ENCODE data around the gene ZC3H15.
"Not testable (repeated sequence)": the region's sequence is repeated elsewhere in the genome, so short reads cannot be mapped to it uniquely, and the experiment has no call there.

The ZC3H15 gene

DNA sequence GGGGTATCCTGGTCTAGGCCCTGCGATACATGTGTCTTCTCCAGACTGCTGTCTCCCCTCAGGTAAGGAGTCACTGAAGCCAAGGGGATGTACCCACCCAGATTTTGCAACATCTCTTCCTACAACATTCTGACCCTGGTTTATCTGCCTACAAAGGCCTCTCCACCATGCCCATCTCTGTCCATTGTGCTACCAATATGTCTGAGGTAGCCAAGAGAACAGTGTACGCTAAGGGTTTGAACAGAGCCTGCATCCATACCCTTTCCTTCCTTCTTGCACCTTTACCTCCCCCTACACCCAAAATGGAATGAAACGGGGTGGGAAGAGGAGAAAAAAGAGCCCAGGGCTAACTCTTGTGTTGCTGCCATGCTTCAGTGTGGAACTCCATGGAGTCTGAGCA, 11.9 kb downstream of the ZC3H15 start:
- DNase-seq, result no peak

DNA sequence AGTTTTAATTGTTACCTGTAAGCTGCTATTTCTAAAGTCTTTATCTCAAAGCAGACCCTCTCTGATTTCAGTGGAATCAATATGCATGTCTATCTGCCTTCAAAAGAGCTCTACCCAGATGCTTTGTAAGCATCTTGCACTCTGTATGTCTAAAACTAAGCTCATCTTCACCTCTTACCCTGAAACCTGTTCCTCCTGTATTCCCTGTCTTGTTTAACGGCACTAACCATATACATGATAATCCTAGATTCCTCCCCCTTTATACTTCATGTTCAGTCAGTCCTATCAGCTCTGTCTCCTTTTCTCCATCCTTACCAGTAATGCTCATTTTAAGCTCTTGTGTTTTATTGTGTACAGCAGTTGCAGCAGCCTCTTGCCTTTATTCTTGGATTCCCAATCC, 12.8 kb downstream of the ZC3H15 start:
- DNase-seq, result no peak

DNA sequence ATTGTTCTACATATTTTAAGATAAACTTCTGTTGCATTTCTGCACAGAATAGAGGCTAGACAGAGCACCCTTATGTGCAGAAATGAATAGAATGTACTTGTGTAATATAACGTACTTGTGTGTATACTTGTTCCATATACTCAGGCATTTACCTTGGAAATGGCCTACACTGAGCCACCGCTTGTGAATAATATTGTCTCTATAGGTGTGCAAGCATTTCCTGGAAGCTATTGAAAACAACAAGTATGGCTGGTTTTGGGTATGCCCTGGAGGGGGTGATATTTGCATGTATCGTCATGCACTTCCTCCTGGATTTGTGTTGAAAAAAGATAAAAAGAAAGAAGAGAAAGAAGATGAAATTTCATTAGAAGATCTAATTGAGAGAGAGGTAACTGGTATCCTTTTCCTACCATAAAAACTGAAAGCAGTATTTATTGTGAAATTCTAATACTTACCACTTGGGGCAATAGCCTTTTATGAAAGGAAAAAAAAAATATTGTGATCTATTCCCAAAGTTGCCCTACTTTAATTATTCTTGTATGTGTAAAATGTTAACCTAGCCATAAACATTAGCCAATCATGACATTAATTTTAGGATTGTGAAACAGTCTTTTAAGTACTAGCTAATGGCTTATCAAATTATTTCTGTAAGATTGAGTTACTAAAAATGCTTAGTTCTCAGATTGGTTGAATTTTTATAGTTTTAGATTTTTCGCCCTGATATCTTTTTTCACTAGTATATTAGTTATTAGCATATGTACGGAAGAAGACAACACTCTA, 18.0 kb downstream of the ZC3H15 start:
- peak; percentile 28 for DNase-seq

DNA sequence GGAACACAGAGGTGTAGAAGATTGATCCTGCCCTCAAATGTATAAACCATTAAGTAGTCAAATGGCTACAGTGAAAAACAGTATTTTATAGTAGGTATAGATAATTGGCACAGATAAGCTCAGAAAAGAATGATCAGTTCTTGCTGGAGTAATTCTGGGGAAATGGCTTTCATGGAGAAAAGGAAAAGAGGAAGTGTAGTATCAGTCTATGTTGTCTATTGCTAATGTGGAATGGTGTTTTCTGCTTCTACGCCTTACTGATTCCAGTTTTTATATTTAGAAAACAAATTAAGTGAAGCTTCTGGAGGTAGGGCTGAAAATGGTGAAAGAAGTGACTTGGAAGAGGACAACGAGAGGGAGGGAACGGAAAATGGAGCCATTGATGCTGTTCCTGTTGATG, 22.2 kb downstream of the ZC3H15 start:
- no peak for DNase-seq

DNA sequence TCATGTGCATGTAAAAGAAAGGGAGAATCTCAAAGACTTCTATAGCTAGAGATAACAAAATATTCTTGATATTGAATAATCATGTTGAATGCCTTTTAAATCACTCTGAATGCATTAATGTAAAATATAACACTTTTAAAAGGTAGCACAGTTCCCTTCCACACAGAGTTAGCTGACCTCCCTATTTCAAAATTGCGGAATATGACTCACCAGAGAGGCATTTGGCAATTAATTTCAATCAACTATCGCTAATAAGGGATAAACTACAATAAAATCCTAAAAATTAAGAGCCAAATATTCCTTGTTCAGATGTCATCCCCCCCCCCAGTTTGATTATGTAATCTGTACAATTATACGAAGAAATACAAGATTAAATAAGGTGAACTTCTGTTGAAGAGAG, 29.3 kb downstream of the ZC3H15 start:
- no peak for DNase-seq

GRCh38 chr2:186516396-186516795, 30.3 kb downstream of the ZC3H15 start:
- DNase-seq, result no peak

DNA sequence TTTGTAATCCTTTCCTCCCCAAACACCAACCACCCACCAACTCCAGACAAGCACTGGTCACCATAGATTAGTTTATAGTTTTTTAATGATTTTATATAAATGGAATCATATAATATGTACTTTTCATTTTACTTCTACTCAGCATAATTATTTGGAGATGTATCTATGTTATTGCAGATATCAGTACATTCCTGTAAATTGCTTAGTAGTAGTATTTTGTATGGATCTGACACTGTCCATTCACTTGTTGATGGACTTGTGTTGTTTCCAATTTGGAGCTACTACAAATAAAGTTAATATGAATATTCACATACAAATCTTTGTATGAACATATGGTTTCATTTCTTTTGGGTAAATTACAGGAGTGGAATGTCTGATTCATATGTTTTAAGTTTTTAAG, 31.0 kb downstream of the ZC3H15 start:
- no peak for DNase-seq

DNA sequence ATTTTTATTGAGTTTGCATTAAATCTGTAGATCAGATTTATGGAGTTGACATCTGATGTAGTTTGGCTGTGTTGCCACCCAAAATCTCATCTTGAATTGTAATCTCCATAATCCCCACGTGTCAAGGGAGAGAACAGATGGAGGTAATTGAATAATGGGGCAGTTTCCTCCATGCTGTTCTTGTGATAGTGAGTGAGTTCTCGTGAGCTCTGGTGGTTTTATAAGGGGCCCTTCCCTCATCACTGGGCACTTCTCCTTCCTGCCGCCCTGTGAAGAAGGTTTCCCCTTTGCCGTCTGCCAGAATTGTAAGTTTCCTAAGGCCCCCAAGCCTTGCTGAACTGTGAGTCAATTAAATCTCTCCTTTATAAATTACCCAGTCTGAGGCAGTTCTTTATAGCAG, 32.2 kb downstream of the ZC3H15 start:
- DNase-seq, result no peak

- no peak for DNase-seq
Observed at GRCh38 chr2:186518945-186519344, 32.9 kb downstream of the ZC3H15 start.

DNA sequence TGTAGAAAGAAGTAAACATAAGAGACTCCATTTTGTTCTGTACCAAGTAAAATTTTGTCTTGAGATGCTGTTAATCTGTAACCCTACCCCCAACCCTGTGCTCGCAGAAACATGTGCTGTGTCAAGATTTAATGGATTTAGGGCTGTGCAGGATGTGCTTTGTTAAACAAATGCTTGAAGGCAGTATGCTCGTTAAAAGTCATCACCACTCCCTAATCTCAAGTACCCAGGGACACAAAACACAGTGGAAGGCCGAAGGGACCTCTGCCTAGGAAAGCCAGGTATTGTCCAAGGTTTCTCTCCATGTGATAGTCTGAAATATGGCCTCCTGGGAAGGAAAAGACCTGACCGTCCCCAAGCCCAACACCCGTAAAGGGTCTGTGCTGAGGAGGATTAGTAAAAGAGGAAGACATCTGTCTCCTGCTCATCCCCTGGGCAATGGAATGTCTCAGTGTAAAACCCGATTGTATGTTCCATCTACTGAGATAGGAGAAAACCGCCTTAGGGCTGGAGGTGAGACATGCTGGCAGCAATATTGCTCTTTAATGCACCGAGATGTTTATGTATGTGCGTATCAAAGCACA, 35.6 kb downstream of the ZC3H15 start:
- not testable (repeated sequence) for DNase-seq

DNA sequence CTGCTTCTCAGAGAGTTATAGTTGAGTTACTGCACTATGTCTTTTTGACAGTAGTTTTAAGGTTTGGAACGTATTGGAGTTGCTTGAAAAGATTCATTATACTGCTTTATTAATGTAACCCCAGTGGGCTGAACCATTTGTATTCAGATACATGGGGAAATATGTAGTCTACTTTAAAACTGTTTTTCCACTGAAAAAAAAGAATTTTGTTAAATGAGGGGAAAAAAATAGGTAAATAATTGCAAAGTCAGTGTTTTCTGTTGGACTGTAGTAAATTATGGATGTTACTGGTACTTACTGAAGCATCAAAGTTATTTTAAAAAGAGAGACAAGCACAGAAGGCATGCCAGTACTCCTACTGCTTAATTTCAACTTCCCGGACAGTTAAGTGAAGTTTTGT, 36.4 kb downstream of the ZC3H15 start:
- no peak for DNase-seq

- DNase-seq, result no peak
Observed at GRCh38 chr2:186523791-186524190, 37.7 kb downstream of the ZC3H15 start.

DNA sequence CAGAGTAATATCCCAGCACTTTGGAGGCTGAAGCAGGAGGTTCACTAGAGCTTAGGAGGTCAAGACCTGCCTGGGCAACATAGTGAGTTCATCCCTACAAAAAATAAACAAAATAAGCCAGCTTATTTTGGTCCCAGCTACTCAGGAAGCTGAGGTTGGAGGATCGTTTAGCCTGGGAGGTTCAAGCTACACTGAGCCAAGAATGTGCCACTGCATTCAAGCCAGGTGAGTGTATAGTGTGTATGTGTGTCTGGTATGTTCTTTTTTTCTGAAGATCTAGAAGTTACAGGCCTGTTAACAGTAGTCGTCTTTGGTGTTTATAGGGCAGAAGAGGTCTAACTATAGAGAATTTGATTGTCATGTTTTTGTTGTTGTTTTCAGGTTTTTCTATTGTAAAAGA, 40.2 kb downstream of the ZC3H15 start:
- DNase-seq, result no peak

GRCh38 chr2:186530314-186530713, 44.3 kb downstream of the ZC3H15 start:
- no peak for DNase-seq

GRCh38 chr2:186531257-186531775, 45.3 kb downstream of the ZC3H15 start:
- DNase-seq, result no peak

- no peak for DNase-seq
Observed at GRCh38 chr2:186532891-186533290, 46.8 kb downstream of the ZC3H15 start.

- DNase-seq, result no peak
Observed at GRCh38 chr2:186533717-186534116, 47.7 kb downstream of the ZC3H15 start.

DNA sequence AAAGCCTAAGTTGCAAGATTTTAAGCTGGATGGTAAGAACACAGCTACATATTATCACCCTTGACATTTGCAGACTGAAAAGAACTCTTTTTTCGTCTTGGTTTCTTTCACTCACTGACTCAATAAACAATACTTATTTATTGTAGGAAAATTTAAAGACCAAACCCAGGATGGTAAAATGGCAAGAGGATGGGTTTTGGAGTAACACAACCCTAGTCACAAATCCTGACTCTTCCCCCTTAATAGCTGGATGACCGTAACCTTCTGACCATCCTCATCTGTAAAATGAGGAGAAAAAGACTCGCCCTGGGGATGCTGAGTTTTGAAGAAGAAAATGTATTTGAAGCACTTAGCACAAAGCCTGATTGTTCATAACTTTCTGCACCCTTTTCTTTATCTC, 48.3 kb downstream of the ZC3H15 start:
- DNase-seq, result no peak

DNA sequence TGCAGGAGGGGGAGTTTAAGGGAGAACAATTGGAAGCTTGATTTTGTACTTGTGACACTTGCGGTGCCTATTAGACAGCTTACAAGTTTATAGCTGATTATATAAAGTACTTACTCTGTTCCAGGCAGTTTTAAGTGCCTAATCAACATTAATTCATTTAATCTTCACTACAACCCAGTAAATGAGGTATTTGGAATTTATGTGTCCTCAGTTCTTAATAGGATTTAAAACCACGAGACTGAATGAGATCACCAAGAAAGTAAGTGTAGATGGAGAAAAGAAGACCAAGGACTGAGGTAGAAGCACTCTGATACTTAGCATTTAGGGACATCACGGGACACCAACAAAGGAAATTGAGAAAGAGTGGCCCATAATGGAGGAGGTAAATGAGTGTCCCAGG, 49.8 kb downstream of the ZC3H15 start:
- DNase-seq, result no peak

GRCh38 chr2:186537019-186537418, 51.0 kb downstream of the ZC3H15 start:
- no peak for DNase-seq

DNA sequence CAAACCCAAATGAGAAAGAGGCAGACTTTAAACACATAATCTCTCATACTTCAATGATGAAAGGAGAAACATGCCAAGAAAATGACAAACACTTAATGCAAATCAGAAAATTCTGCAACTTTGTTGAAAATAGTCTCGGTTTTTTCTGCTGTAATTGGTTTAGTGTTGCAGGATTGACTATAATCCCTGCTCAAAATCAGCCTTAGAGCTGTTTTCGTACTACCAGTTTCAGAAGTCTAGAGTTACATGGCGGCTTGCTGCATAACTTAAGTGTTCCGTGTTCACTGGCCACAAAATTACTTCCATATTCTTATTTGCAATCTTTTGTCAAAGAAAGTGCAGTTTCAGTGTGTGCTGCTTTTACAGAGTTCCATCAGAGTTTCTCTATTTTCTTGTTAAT, 54.9 kb downstream of the ZC3H15 start:
- no peak for DNase-seq

DNA sequence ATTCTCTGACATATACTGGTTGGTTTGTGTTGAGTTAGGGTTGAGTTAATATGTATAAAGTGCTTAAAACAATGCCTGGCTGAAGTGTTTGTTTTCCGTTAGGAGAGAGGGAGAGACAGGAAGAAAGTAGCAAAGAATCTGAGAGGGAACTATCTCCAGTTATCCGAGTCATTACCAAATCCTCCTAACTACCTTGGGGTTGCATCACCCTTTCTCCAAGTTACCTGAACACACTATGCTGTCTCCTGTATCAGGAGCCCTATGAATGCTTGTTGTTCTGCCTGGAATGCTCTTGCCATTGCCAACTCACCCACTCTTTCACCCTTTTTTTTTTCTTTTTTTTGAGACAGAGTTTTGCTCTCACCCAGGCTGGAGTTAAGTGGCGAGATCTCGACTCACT, 55.9 kb downstream of the ZC3H15 start:
- DNase-seq, result no peak

- no peak for DNase-seq
Observed at GRCh38 chr2:186543561-186544131, 57.6 kb downstream of the ZC3H15 start.

DNA sequence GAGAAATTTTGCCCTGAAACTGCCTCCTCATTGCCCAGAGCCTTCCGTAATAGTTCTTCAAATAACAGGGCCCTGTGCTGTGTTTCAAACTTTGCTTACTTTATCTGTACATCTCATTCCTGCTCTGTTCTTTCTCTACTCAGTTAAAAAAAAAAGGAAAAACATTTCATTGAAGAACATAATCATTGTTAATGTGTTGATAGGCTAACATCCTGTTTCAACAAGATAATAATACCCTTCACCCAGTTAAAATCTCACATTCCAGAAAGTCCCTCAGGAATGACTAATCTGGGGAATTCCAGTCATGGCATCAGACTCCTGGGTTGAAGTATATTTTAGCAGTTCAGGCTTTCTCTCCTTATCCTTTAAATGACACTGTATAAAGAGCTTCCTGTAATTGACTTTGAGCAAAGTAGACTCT, 58.2 kb downstream of the ZC3H15 start:
- no peak for DNase-seq
